NCI-H2107 treated with DMSO at 0.1 percent for 48 hours (cell line): ENCODE results near the gene KCNT2.
A peak's percentile ranks its signal among the peaks of the same experiment; 100 is the strongest.
"Not testable (repeated sequence)": the region's sequence is repeated elsewhere in the genome, so short reads cannot be mapped to it uniquely, and the experiment has no call there.

Source experiments
- DNase-seq: peaks from one replicate; lab custom pipeline; 2025; ENCODE audit not compliant: unreplicated experiment; lab: John Stamatoyannopoulos, UW

KCNT2 gene

DNA sequence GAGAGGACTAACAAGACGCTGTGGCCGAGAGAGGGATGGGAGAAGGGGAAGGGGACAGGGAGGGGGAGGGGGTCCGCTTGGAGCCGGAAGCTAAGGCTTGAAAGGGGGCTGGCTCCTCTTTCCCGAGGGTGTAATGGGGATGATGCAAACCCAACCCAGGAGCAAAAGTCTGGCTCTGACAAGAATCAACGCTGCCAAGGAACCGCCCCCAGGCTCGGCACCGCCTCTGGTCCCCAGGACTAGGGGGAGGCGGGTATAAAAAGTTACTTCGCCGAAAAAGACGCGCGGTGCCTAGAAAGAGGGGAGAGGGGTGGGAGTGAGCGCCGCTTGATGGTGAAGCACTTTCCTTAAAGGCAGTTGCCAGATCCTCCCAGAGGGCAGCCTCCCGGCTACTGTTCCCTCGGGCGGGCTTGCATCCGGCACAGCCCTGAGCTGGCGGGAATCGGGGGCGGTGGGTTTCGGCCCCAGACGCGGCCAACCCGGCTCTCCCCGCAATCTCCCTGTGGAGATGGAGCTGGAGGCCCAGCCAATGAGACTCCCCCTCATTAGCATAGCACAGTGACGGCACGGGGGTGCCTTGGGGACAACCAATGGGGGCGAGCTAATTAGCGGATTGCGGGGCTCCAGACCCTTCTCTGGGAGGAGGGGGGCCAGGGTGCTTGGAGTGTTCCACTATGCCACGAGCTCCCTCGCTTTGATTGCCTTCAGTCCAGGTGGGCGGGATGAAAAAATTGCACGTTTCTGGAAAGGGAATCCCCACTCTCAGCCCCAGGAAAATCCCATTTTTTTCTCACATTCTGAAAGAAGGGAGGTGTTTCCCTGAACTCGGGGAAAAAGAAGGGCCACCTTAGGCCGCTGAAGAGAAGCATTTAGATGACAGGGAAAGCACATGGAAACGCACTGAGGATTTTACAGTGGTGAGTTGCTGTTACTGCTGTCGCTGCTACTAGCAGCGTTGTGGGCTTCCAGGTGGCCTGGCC lies at the start of gene KCNT2:
KCNT2 (minus strand) TSS at position 51 of the 980 bp plus-strand sequence. CDS start 131 bp downstream, outside the sequence.
- peak; percentile 86 for DNase-seq

DNA sequence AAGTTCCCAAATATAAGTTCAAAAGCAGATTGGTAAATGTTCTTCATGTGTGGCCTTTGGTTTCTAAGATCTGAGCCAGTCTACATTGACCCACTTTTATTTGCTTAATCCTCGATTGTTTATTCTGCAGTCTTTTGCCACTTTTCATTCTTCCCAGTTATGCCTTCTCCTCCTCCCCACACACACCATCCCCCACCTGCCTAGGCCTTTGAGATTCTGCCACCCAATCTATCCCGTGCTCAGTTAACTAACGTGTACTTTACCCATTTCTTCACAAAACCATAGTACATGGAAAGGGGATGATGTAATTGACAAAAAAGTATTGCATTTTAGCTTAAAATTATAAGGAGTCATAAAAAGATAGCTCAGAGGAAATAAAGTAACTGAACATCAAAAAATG lies 47.3 kb upstream of the KCNT2 start:
- no peak for DNase-seq

DNA sequence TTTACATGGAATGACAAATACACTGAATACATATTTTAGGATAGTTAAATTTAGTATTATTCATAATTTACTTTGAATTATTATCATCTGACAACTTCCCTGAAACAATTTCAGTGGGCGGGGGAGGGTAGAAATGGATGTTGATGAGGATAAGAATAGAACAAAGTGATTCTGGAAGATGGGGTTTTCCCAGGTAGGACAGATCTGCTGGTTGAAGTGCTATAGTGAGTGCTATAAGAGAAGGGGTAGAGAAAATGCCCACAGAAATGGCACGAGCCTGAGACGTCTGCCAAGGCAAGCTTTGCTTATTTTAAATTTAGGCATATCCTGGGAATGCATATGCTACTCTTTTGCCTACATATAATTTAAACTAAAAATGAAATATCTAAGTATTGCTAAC lies 46.8 kb upstream of the KCNT2 start:
- DNase-seq: no peak

GRCh38 chr1:196654271-196654670 lies 46.0 kb upstream of the KCNT2 start:
- DNase-seq: no peak

DNA sequence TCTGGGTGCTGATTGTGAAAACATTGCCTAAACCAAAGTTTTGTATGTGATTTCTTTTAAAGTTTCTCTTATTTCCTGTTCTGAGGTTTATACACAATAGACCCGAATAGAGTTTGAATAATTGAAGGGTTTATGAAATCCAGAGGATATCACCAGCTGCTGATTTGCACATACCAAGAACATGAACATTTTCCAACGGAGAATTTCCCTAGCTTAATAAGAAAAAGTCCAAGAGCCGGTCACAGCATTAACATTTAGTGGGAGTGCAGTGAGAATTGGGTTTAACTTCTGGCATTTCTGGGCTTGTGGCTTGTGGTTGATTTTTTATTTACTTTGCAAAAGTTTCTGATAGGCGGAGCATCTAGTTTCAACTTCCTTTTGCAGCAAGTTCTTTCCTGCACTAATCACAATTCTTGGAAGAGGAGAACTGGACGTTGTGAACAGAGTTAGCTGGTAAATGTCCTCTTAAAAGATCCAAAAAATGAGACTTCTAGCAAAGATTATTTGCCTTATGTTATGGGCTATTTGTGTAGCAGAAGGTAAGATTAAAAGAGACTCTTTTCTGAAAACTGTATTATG lies 43.5 kb upstream of the KCNT2 start, which contains the start of gene CFH:
CFH (plus strand) TSS at position 407 of the 579 bp plus-strand sequence; CDS start at position 482, 75 bp downstream.
- DNase-seq: no peak

DNA sequence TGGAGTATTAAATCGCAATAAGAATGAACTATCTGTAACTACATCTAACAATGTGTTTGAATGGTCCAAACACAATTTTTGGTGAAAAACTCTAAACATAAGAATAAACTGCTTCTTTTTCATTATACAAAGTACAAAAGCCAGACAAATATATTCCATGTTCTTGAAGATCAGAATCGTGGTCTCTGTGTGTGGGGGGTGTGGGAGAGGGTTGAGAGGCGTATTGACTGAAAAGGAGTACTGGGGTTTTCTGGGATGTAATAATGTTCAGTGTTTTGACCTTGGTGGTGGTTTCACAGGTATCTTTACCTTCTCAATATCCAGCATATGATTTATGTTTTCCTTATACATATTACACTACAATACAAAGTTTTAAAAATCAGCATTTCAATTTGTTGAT lies 42.8 kb upstream of the KCNT2 start:
- DNase-seq: no peak

DNA sequence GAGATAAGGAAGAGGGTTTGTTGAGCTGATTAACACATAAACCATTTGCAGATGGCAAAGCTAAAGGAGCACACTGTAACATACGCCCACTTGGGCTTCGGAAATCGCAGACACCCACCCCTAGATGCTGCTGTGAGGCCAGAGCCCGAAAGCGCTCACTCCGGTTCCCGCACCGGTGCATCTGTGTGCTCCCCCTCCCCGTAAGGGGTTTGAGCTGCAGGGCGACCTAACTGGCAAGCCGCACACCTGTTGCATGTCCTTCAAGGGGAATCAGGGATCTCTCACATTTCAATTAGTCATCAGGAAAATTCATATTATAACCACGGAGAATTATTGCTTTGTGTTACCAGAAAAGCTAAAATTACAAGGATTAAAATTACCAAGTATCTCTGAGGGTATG lies 42.2 kb upstream of the KCNT2 start:
- no peak for DNase-seq

GRCh38 chr1:196649990-196650389 lies 41.8 kb upstream of the KCNT2 start:
- no peak for DNase-seq

DNA sequence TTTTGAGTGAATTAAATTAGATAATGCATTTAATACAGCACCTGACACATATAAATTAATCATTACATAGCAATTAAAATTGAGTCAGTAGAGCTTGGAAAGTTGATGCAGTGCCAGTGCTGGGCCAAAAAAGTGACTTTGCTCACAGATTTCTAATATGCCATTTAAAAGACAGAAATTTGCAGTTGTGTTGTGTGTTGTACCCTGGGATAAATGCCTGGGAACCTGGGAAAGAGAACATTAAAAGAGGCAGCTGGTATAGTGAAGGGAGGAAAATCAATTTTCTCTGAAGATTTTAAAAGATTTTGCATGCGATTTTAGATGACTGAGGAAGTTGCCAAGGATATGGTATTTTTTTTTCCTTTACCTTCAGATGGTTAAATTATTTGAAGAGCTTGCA lies 32.7 kb upstream of the KCNT2 start:
- DNase-seq: no peak

DNA sequence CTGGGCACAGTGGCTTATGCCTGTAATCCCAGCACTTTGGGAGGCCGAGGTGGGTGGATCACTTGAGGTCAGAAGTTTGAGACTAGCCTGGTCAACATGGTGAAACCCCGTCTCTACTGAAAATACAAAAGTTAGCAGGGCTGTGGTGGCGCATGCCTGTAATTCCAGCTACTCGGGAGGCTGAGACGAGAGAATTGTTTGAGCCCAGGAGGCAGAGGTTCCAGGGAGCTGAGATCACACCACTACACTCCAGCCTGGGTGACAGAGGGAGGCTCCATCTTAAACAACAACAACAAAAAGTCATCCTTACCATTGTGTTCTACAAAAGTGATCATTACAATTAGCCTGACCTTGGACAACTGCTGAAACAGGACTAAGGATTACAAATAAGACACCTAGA lies 31.1 kb upstream of the KCNT2 start:
- DNase-seq: not testable (repeated sequence)

DNA sequence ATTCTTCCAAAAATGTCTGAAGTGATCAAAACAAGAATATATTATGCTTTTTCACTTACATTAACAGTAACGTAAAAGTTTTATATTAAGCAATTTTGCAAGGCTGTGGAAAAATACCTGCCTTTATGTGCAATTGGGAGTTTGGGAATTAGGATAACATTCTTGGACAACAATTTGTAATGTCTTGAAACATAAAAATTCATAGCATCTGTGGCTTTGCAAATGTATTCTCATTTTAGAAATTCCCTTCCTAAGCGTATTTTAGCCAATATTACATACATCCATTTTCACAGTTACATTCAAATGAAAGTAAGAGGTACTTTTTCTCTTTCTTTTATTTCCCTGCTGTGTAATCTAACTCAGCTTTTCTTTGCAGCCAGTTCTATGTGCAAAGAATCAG lies 30.2 kb upstream of the KCNT2 start:
- DNase-seq: no peak

DNA sequence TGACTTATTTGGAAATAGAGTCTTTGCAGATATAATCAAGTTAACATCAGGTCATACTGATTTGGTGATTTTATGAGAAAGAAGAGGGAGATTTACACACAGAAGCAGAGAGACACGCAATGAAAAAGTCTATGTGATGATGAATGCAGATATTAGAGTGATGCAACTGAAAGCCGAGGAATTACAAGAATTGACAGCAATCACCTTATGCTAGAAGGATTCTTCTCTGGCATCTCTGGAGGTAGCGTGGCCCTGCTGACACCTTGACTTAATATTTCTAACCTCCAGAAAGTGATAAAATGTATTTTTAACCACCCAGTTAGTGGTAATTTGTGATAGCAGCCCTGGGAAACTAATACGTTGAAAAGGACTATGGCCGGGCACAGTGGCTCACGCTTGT lies 29.4 kb upstream of the KCNT2 start:
- DNase-seq: no peak

DNA sequence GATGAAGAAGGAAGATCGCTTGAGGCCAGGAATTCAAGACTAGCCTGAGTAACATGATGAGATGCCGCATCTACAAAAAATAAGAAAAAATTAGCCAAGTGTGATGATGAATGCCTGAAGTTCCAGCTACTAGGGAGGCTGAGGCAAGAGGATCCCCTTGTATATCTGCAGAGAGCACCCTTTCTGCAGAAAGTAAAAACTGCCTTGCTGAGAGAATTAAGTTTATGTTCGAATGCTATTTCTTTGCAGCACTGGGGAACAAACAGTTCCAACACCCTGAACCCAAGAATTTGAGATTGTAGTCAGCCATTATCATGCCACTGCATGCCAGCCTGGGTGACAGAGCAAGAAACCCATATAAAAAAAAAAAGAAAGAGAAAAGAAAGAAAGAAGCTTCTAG lies 20.6 kb upstream of the KCNT2 start:
- no peak for DNase-seq

- DNase-seq: no peak
Observed at GRCh38 chr1:196623079-196623478, 14.8 kb upstream of the KCNT2 start.

- DNase-seq: no peak
Observed at GRCh38 chr1:196619721-196620120, 11.5 kb upstream of the KCNT2 start.

- DNase-seq: no peak
Observed at GRCh38 chr1:196611873-196612272, 3.6 kb upstream of the KCNT2 start.

DNA sequence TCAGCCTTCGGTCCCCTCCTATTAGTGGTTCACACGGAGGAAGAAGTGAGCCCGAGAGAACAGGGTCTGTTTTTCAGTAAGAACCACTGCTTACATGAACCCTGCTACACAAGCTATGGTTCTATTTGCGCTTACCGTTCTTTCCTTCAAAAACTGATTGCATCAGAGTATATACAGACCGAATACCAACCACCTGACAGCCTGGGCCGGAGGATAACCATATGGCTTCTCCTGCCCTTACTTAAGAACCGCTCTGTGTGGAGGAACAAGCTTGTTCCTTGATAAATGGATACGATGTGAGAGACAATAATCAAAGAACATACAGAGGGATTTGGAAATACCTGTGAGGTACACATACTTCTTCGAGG lies 1.1 kb upstream of the KCNT2 start:
- peak; percentile 76 for DNase-seq

DNA sequence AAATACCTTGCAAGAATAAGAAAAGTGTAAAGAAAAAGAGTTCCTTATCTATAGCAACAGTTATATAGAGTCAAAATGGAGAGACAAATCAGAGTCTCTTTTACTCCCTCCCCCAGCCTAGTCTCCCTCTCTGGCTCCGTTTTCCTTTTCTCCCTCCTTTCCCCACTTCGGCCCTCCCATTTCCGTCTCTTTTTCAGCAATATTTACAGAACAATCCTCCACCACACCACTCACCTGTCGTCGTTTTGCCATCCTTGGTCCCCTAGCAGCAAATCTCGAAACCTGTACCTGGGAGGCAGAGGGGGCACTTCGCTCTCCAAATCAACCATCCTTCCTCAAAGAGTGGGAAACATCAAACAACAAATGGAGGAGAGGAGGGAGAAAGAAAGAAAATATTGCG lies 259 bp downstream of the KCNT2 start:
- peak; percentile 54 for DNase-seq

GRCh38 chr1:196603651-196604050 lies 4.6 kb downstream of the KCNT2 start:
- no peak for DNase-seq

DNA sequence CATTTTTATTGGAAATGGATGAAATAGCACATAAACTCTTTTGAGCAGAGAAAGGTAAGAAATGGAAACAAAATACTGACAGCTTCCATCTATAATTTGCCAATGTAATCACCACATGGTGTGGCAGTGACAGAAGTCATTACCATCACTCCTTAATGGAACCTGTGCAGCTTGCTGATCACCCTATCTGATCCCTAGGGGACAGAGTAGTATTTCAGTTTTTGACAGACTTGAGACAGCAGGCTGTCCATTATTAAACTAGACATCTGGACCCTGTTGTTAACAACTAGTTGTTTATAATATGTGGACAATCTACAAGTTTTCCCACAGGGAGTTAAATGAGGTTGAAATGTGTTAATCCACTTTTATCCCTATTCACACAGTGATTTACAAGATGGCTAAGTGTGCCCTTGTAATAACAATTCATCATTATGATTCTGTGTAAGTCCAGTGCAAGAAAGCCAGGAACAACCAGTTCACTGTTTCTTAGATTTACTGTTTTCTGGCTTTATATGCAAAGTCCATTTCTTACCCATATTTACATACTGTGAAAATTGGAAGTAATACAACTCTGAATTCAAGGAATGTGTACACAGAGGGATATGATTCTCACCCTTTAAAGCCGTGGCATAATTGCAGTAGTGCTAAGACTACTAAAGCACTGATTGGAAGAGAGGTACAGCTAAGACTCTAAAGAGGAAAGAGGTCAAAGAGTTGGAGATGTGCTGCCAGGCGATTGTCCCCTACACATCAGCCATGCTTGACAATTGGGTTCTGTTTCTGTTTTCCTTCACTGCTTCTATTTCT lies 9.1 kb downstream of the KCNT2 start:
- no peak for DNase-seq

DNA sequence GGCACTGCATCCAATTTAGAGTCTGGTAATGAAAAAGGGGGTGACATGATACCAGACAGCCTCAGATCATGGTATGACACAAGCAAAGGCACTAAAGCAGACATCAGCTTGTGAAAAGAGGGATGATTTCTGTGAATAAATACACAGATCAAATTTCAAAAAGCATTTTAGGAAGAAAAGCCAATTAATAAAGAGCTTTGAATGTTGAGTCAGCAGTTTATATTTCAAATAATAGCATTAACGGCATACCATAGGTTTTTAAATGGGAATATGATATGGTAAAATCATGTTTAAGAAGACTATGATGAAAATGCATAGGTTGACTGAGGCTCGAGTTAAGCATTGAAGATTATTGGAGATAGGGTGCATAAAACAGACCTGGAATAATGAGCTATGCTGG lies 13.5 kb downstream of the KCNT2 start:
- DNase-seq: no peak

DNA sequence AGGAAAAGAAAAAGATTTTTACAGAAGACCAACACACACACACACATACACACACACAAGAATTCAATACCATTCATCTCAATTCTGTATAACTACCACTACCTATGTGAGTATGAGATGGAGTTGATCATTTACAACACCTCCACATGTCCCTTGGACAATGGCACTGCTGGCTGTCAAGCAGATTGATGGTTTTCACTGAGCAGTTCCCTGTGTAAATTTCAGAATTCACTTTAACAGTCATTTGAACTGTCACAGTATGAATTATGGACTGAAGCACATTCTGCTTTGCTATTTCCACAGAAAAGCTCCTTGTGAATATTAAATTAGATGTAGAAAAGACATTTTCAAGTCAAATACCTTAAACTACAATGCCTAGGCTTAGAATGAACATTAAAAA lies 14.3 kb downstream of the KCNT2 start:
- no peak for DNase-seq
